CD4-positive, alpha-beta T cell treated with Interleukin-17A for 1 hour (primary cell): ENCODE results near the gene UBQLNL.

Experiments
- DNase-seq: peaks from one replicate; pipeline ENCODE4 v3.0.0-alpha.2; 2020

The UBQLNL gene

GRCh38 chr11:5516599-5516998 lies at the start of gene UBQLNL:
UBQLNL (minus strand) TSS chr11:5516699; CDS start chr11:5516441, 258 bp downstream.
- DNase-seq: no peak

GRCh38 chr11:5564259-5565019 lies 47.9 kb upstream of the UBQLNL start:
- DNase-seq: no peak

DNA sequence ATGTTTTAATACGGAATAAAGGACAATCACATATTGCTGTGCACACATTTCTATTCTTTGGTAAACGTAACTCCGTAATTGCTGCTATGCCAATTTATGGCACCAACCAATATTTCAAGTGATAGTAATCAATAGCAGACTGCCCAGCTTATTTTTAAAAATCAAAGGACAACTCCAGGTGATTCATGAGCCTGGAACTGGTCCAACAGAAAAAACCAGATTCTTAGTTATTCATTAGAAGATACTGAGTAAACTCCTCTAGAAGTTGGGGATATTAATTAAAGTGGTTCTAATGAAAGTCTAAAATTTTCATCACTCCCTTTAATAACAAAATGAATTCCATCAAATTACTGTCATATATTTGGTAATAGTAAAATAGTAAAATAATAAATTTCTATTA lies 41.3 kb upstream of the UBQLNL start:
- DNase-seq: no peak

- DNase-seq: no peak
These were observed 40.2 kb upstream of the UBQLNL start for GRCh38 chr11:5556596-5557188.

DNA sequence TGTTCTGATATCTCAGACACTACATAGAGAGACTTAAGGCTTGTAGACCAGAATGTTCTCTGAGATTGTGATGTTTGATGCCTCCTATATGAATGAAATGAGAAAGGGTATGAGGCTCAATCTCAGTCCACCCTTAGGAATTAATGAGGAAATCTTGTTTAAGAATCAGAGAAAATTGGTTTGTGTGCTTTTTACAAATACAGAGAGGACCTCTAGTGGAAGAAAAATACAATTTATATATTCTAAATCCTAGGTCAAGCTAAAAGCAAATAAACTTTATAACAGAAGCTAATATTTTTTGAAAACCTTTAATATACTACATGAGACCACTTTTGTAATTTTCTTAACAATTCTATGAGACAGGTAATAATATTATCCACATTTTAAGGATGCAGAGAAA lies 36.8 kb upstream of the UBQLNL start:
- DNase-seq: no peak

DNA sequence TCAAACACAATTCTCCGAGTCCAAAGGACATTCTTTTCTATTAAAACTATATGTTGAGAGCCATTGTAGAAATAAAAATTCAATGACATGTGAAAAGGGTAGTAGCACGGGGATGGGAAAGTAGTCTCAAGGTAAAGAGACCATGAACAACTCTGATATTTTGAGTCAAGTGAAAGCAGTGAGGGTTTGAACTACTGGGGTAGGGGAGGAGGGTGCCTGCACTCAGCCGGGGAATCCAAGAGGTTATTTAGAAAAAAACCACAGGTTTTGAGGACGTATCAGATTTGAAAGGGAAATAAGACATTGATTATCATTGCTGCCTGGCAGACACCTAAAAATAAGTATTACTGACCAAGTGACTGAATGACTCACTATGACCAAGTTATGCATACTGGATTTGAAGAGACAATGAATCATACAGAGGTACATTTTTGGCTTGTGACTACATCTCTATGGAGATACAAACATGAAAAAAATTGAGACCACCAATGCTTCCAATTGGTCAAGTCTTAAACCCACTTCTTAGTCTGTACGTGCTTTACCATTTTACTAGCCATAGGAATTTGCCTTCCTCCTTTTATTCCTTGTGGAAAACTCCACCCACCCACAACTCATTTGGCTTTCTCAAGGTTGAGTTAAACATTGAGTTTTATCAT lies 34.1 kb upstream of the UBQLNL start:
- DNase-seq: no peak

- no peak for DNase-seq
These were observed 31.9 kb upstream of the UBQLNL start, which contains the start of gene OR52H1 for GRCh38 chr11:5548440-5548839. OR52H1 (minus strand) TSS chr11:5548540; CDS start chr11:5545505, 3,035 bp downstream.

DNA sequence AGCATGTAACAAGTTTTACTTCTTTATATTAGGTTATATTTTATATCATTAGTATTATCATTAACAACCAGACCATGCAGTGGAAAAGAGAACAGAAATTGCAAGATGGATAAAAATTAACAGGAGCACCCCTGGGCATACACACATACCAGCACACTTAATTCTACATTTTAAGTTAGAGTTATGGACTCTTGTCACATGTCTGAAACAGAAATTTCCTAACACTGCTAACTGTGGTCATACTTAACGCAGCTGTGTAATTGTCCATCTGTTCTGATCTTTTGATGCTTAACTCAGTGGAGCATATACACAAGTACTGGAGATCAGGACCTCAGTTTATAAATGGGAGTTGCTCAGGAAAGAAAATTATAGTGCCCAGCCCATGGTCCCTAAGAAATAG lies 31.5 kb upstream of the UBQLNL start:
- no peak for DNase-seq

GRCh38 chr11:5546457-5546856 lies 30.0 kb upstream of the UBQLNL start:
- no peak for DNase-seq

DNA sequence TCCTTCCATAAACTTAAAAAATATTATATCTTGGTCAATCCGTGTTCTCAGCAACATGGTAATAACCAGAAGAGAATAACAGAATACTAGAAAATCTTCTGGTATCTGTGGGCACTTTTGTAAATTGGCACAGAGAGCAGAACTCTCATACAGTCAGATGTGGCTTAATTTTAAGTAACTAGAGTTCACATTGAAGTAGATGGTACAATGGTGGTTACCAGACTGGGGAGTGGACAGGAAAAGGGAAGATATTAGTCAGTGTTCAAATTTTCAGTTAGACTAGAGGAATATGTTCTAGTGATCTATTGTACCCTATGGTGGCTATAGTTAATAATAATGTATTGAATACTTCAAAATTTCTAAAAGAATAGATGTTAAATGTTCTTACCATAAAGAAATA lies 24.9 kb upstream of the UBQLNL start:
- no peak for DNase-seq

GRCh38 chr11:5536482-5536881 lies 20.0 kb upstream of the UBQLNL start:
- no peak for DNase-seq

- DNase-seq: no peak
These were observed 17.5 kb upstream of the UBQLNL start for GRCh38 chr11:5534046-5534445.

DNA sequence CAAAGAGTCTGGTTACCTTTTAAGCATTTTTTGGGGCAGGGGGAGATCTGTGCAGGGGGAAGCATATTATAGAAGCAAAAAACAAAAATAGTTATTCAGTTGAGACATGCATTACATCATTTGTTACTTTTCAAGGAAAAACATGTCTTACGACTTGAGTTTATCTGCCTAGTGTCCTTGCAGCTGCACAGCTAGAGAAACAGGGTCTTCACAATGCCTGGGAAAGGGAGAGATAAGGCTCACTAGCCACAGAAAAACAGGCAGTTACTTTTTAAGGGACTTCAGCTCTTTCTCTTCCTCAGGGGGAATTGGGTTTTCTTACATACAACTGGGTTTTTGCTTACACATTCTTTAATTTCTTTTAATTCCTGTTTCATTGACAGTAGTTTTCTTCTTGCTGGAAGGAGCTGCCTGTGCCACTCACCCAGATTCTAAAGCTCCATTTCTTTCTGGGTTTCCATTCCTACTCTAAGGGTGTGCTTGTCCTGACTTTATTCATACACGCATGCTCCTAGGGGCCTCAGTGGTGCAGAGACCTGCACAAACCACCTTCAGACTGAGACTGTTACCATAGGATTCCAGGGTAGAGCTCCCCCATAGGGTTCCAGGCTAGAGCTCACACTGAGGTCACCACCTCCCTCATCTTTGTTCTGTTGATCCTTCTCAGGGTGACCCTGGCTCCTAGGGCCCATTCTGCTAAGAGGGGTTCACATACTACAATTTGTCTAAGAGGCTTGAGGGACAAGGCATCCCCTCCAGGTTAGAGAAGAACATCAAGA lies 14.7 kb upstream of the UBQLNL start:
- no peak for DNase-seq

DNA sequence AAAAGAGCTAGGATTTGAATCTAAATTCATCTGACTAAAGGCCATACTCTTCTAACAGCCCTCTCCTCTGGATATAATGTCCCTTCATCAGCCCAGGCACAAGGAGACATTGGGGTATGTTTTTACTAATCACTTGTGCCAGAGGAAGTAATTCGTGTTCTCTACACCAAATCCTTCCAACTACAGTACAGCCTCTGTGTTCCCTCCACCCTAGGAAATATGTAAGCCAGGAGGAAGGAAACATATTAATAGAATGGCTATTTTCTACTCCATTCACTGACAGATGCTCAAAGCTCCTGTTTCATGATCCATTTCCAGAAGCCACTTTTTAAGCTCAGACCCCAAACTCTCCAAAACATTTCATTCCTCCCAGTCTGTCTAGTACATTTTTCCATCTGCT lies 12.0 kb upstream of the UBQLNL start:
- no peak for DNase-seq

DNA sequence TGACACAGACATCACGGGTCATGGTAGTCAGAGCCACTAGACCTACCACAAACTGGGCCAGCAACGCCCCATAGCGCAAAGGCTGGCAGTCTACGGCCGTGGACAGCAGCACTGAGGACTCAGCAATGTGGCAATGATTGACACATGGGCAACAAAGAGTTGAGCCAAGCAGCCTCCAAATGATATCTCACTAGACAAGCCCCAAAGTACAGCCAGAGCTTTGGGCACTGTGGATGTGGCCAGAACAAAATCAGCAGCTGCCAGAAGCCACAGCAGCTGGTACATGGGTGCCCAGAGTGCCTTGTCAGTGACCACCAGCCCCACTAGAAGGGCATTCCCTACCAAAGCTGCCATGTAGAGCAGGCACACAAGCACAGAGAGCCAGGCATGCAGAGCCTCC lies 11.2 kb upstream of the UBQLNL start:
- DNase-seq: no peak

GRCh38 chr11:5524756-5525155 lies 8.3 kb upstream of the UBQLNL start:
- DNase-seq: no peak

DNA sequence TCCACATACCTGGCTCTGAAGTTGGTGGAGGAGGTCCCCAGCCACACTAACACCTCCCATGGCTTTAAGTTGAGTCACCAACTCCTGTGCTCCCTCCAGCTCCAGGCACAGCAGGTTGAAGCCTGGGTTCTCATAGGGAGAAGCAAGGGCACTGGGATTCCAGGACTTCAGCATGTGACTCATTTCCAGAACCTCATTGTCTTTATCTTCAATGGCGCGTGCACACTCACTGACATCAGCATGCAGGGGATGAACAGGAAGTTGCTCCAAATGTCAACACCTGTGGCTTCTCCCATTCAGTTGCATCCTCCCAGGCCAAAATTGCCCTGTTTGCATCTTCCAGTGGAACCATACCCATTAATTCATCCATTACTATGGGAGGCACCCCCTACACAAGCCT lies 5.8 kb upstream of the UBQLNL start:
- DNase-seq: no peak

DNA sequence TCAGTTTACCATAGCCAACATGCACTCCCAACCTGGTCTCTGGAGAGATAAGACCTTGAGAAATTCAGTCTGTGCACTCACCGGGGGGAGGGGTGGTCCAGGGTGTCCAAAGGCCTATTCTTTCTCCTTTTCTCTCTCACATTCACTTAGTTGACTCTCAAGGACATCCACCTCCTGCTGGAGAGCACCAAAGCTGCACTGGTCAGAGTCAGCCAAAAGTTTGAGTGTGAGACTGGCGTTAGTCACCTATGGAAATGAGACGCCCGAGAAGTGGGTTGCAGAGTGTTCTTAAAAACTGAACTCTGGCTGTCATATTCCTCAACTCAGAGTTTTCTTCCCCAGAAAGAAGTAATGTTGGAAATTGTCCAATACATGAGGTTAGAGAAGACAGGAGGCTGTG lies 5.0 kb upstream of the UBQLNL start:
- no peak for DNase-seq

DNA sequence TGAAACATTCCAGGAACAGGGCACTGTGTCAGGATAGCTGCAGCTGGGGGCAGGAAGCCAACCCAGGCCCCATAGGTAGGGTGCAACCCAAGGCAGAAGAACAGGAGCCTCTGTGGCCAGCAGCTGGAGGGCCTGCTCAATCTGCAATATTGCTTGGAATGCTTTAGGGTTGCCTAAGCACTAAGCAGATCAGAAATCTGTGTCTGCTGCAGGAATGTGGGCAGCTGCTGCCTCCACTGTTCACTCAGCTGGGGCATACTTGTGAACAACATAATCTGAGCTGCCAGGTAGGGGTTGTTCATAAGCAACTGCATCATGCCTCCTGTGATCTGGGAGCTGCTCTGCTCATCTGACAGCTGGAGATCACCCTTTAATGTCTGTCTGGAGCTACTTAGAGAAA lies 1.7 kb downstream of the UBQLNL start:
- no peak for DNase-seq

DNA sequence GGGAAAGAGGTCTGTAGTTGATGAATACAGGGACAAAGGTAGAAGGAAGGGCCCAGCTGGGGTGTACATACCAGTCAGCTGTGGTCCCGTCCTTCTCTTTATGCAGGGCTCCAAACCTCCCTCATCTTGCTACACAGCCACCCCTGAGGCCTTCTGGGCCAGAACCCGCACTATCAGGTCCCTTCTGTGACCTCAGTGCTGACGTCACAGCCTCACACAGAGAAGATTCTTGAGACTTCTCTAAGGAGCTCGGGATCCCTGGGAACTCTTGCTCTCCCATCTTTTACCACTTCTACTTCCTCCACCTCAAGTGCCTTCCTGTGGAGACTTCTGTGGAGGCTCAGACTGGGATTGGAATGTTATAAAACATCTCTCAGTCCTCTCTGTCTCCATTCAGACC lies 6.7 kb downstream of the UBQLNL start, which contains the start of gene UBQLN3:
TSS of gene UBQLN3 (minus strand) at position 155 of the 400 bp plus-strand sequence. CDS start 399 bp downstream, outside the sequence.
- no peak for DNase-seq

- no peak for DNase-seq
These were observed 7.9 kb downstream of the UBQLNL start for GRCh38 chr11:5508605-5509004.

DNA sequence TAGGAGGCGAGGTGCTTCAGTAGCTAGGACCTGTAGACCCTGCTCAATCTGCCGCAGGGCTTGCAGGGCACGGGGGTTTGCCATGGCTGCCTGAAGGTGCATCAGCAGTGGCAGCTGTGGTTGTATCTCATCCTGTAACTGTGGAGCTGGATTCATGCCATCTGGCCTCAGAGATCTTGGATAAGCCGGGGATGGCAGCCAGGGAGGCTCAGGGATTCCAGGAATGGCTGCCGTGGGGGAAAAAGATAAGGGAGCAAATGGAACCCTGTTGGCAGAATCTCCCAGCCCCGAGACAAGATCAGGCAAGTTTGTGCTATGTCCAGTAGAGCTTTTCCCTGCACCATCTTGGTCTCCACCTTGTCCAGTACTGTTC lies 8.6 kb downstream of the UBQLNL start:
- no peak for DNase-seq

DNA sequence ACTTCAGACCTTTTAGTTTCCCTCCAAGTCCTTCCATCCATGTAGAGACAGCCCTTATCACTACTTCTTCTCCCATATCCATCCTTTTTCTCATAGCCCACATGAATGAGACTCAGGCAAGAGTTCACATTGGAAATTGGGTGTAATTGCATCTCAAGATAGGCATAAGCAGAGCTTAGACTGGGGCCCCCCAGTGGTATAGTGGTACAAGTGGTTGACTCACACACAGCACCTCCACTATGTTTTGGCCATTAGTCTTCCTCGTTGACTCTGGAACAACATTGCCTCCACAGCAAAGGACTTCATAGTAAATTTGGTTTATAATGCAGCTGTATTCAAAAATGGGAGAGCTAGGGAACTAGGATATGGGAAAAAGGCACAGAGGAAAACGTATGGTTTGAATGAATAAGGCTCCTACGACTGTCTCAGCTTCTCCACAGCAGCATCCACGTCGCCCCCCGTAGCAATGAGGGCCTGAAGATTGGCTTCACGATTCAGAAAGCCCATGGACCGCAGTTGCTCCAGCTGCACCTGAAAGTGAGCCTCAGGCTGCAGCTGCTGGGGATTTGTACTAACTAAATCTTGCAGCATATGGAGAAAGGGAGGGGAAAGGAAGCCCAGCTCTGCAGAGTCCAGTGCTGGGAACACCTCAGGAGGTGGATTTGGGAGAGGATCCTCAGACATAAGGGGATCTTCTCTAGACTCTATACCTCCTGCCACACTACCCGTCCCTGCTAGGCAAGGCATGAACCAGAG lies 9.1 kb downstream of the UBQLNL start:
- DNase-seq: no peak
